HEK293T (cell line): Measurements from ENCODE around the gene MAT1A.
"Not testable (repeated sequence)": the region's sequence is repeated elsewhere in the genome, so short reads cannot be mapped to it uniquely, and the experiment has no call there.

Experiments
- CTCF ChIA-PET: fragments of 350-600 bp; formaldehyde crosslinking; extraction: SDS; loops from one replicate; lab custom pipeline; 2021; ENCODE audit warnings: antibody characterized with exemption, inconsistent platforms; lab: Yijun Ruan, JAX
- POLR2A ChIA-PET: fragments of 350-600 bp; formaldehyde crosslinking; extraction: SDS; loops from one replicate; lab custom pipeline; 2020; ENCODE audit warnings: antibody characterized with exemption, inconsistent platforms; lab: Yijun Ruan, JAX
- DNase-seq: peaks from one replicate; pipeline ENCODE4 v3.0.0; 2012; ENCODE audit warnings: mixed read lengths; ENCODE audit errors: extremely low spot score

The MAT1A gene

DNA sequence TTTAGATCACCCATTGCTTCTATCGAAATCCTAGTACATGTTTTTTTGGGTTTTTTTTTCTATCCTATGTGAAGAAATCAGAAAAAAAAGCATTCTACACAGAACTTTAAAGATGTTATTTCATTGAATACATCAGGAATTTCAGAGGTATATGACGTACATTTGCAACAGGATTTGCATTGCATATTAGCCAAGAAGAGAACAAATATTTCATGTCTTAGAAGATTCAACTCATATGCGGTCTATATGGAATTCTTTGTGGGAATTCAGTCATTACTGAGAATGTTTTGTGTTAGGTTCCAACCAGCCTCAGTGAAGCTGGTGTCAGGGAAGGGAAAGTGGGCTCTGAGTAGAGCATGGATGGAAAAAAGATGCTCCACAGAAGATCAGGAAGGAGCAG is 45.1 kb downstream of the MAT1A start:
- DNase-seq, CTCF ChIA-PET, POLR2A ChIA-PET: not testable (repeated sequence)

DNA sequence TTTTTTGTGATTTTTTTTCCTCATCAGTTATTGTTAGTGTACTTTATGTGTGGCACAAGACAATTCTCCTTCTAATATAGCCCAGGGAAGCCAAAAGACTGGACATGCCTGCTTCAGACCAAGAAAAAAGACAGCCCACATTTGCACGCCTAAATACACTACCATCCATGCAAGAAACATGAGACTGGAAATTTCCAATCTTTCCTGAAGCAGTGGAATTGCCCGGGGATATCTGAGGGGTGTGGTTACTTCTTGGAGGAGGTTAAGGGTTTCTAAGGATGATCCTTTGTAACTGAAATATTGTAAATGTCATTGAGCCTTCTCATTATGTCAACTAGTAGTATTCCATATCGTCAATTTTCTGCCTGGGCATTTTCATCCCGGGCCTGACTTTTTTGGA is 47.1 kb downstream of the MAT1A start:
- POLR2A ChIA-PET, DNase-seq, CTCF ChIA-PET: not testable (repeated sequence)

DNA sequence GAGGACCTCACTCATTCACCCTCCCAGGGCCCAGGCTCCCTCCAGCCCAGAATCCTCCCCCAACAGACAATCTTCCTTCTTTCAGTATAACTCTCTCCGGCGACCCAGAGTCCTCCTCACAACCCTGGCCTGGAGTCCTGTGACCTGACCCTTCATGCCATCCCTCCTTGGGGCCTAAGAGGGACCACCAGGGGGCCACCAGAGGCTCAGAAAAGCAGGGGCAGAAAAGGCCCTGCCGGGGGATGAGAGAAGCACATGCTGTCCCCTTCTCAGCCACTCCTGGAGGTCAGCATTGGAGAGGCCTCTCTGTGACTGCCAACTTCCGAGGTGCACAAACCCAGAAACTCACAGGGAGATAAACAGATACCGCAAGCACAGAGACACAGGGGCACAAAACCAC is 53.0 kb downstream of the MAT1A start:
- CTCF ChIA-PET, result not testable (repeated sequence)

DNA sequence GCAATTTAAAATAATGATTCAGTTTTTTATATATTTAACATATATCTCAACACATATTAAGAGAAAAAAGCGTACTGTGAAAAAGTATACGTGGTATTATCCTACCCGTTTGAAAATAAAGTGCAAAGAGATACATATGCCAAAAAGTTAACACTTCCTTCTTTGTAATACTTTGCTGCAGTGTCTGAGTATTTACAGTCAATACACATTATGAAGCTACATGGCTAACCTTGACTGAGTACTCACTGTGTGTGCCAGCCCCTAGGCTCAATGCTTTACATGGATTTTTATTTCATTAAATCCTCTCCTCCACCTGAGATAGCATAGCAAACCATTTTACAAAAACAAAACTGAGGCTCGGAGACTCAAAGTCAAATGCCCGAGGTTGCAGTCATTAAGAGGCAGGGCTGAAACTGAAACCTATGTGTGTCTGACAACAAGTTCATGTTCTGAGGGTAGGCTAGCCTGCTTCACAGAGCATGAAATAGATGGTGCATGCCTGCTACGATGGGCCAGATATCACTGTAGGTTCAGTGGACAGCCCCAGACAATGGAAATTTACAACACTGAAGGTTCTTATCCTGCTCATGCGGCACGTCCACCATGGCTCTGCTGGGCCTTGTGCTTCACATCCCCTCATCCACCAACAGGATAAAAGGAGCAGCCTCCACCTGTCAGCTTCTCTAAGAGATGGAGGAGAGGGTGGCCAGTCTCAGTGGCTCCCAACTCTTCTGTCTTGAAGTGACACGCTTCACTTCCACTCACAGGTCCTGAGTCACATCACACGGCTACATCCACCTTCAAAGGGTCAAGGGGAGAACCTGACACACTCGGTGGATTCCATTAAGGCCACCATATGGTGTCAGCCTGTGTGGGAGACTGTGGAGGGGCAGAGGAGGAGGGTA is 54.9 kb downstream of the MAT1A start:
- POLR2A ChIA-PET, CTCF ChIA-PET, DNase-seq: not testable (repeated sequence)

More for the DNA sequence above, 53.0 kb downstream of the MAT1A start:
- DNase-seq, POLR2A ChIA-PET: not testable (repeated sequence)

DNA sequence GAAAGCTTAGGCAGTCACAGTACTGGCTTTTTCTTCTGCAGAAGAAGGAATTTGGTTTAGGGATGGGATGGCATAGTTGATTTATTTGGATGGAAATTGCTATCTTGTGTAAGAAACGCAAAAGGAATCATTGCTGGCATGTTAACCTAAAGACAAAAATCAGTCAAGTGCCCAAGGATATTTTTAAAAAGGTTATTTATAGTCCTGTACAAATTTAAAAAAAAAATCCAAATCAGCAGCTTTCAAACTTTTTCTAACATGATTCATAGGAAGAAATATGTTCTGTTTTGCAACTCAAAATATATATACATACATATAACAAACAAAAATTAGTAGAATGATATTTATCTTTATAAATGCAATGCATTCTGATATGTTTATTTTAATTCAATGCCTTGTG is 55.6 kb downstream of the MAT1A start:
- DNase-seq, POLR2A ChIA-PET, CTCF ChIA-PET: not testable (repeated sequence)

DNA sequence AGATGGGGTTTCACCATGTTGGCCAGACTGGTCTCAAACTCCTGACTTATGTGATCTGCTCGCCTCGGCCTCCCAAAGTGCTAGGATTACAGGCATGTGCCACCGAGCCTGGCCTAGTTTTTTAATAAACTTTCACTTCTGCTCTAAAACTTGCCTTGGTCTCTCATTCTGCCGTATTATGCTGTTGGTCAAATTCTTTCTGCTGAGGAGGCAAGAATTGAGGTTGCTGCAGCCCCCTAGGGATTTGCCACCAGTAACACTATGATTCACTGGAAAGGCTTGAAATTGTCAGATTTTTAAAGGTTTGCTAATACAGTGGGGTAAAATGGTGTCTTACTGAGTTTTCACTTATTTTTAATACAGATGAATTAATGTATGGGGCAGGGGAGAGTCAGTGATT is 62.7 kb downstream of the MAT1A start:
- DNase-seq, CTCF ChIA-PET, POLR2A ChIA-PET: not testable (repeated sequence)

DNA sequence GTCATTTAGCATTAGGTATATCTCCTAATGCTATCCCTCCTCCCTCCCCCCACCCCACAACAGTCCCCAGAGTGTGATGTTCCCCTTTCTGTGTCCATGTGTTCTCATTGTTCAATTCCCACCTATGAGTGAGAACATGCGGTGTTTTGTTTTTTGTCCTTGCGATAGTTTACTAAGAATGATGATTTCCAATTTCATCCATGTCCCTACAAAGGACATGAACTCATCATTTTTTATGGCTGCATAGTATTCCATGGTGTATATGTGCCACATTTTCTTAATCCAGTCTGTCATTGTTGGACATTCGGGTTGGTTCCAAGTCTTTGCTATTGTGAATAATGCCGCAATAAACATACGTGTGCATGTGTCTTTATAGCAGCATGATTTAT is 66.4 kb downstream of the MAT1A start:
- DNase-seq, POLR2A ChIA-PET: not testable (repeated sequence)
- CTCF ChIA-PET, result interaction anchor here (1.0 to 3.1 kb wide), 5 partner anchors 10 to 79 kb away, joined by 3 to 25 read pairs (median 4); no protein-coding TSS in a partner anchor
